T-helper 22 cell (primary cell): ENCODE data around the gene LBR.
"Not testable (repeated sequence)": the region's sequence is repeated elsewhere in the genome, so short reads cannot be mapped to it uniquely, and the experiment has no call there.

Experiments used
- DNase-seq: peaks from one replicate; pipeline ENCODE4 v3.0.0-alpha.2; 2020; ENCODE audit warnings: low read depth

Gene LBR

DNA sequence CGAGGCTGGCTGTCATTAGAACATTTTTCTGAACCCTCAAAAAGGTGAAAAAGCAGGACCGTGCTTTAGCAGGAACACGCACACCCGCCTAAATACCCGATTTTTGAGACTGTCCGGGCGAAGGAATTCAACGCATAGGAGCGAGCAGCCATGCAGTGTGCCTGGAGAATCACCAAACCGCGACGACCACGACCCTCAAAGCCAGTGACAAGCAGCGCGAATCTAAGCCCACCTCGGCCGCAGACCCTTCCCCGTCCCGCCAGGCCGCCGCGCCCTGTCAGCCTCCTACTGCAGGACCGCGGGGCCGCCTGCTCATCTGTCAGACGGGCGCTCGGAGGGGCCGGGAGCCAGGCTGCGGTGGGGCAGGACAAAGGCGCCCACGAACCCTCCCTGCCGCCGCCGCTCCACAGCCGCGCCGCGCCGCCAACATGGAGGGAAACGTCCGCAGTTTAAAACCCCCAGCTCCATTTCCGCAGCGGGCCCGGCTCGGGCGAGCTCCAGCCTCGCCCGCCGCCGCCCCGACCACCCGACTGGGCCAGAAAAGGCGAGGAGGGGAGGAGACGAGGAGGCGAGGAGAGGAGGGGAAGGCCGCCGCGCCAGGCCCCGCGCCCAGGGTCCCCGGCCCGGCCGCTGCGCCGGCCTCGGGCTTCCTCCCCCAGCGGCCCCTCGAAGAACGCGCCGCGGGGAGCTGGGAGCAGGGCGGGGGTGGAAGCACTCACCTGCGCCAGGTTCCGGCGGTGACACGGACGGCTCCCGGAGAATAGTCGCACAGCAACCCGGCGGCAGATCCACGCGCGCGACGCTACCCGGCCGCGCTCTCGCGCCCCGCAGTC, at the start of gene LBR:
TSS of gene LBR (minus strand) at position 804 of the 833 bp plus-strand sequence. CDS start 3,963 bp downstream, outside the sequence.
- DNase-seq: no peak

DNA sequence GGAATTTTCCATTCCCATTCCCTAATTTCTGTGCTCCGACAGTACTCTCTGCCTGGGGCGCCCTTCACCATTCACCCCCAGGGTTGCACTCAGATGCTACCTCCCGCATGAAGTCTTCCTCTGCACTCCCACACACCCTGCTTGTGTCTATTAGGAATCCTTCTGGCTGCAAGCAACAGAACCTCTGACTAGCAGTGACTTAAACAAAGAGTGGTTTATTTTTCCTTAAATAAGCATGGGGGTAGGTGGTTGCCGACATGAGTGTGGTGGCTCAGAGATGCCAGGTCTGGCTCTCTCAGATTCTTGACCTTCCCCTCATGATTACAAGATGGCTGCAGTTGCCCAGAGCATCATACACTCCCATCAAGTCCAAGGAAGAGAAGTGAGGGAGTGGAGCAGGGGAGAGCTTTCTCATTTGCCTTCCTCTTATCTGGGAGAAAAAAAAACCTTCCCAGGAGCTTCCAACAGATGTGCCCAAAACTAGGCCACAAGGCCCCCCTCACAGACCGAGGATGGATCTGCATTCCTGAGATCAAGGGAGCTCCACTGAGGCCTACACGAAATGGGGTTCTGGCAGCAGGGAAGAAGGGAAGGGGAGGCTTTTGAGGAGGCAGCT, 49.6 kb upstream of the LBR start:
- DNase-seq: no peak

DNA sequence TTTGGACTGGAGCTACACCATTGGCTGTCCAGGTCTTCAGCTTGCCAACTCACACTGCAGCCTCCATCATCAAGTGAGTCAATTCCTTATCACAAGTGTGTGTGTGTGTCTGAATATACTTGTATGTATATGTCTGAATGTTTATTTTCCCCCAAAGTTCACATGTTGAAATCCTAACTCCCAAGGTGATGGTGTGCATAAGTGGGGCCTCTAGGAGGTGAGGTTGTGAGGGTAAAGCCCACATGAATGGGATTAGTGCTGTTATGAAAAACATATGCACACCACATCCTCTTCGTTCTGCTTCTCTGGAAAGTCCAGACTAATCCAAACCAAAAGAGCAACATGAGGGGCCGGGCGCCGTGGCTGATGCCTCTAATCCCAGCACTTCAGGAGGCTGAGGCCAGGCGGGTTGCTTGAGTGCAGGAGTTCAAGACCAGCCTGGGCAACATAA, 48.7 kb upstream of the LBR start:
- DNase-seq: no peak

DNA sequence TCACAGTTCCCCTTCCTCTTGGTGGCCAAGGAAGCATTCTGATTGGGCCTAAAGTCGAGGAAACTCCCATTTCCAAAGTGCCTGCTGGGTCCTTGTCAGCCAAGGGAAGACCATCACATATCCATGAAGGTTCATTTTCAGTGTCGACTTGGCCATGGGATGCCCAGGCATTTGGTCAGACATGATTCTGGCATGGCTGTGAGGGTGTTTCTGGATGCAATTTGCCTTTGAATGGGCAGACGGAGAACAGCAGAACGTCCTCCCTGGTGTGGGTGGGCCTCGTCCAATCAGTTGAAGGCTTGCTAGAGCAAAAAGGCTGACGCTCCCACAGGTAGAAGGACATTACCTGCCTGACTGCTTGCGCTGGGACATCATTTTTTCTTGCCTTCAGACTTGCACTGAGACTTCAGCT, 48.3 kb upstream of the LBR start:
- DNase-seq: no peak

DNA sequence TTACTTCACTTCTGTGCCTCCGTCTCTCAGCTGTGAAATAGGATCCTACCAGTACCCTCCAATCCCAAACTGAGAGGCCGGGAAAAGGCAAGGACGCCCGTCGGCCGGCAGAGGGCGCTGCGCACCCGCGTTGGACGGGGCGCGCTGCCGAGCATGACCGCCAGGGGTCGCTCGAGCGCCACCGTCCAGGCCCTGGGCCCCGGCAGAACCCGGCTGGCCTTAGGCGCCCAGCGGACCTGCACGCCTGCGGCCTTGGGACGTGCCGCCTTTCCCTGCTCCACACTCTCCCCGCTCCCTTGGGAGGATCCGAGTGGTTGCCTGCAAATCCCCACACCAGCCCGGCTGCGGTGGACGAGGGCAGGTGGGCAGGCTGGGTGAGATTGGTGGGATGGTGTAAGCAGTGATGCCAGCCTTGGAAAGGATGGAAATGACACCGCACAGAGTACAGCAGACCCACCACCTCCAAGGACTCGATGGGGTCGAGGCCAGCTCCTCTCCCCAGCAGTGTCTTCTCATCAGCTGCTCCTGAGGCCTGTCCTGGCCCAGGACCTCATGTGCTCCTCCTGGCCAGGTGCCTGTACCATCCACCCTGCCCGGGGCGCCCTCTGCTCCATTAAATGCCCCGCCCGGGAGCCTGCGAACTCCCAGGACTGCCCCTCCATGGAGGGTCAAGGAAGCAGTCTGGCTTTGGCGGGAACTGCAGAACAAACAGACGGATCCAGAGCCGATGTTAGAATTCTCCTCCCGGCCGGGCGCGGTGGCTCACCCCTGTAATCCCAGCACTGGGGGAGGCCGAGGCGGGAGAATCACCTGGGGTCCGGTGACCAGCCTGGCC, 47.4 kb upstream of the LBR start:
- DNase-seq: peak; percentile 24

- DNase-seq: no peak
Observed at GRCh38 chr1:225474439-225474985, 46.7 kb upstream of the LBR start.

DNA sequence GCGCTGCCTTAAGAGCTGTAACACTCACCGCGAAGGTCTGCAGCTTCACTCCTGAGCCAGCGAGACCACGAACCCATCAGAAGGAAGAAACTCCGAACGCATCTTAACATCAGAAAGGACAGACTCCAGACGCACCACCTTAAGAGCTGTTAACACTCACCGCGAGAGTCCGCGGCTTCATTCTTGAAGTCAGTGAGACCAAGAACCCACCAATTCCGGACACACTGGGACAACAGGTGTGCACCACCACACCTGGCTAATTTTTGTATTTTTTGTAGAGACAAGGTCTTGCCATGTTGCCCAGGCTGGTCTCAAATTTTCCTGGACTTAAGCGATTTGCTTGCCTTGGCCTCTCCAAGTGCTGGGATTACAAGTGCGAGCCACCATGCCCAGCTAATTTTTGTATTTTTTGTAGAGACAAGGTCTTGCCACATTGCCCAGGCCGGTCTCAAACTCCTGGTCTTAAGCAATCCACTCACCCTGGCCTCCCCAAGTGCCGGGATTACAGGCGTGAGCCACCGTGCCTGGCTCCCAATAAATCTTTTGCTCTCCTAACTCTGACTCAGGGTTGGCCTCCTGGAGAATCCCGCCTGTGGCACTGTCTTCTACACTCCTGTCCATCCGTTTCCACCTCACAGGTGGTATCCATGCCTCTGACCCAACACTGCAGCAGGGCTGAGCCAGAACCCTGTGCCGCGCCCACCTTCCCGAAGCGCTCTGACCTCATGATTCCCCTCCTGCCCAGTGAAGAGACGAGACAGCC, 46.0 kb upstream of the LBR start:
- DNase-seq: not testable (repeated sequence)

GRCh38 chr1:225473266-225473665, 45.4 kb upstream of the LBR start:
- not testable (repeated sequence) for DNase-seq

DNA sequence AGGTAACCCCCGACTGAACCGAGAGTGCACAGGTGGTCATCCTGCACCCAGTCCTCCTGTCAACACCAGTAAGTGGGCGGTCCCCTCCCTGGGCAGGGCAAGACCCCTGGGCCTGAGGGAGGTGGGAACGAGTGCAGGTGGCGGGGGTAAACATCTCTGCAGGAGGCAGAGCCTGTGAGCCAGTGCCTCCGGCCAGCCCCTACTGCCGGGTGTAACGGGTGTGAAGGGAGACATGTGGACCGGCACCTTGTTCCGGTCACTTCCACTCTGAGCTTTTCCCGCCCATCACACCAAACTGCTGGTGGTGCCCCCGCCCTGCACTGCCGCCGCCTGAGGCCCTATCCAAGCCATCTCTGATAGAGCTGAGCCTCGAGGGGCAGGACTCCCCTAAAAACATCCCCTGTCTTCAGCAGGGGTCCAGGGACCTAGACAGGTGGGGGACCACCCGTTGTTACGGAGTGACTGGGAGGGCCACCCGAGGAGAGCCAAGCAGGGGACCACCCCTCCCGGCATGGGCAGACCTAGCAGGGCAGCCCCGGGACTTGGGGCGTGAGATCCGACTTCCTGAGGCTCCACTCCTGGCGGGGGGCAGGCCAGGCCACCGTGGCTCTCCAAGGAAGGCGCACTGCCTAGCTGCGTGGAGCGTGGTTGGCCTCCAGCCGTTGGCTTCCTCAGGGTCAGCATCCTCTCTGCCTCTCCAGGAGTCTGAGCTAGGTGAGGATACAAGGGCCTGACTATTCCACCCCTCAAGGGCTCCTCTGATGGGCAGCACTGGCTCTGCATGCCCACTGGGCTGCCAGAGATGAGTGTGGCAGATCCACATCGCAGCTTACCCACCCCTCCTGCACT, 43.8 kb upstream of the LBR start:
- no peak for DNase-seq

- DNase-seq: no peak
Observed at GRCh38 chr1:225471109-225471452, 43.2 kb upstream of the LBR start.

DNA sequence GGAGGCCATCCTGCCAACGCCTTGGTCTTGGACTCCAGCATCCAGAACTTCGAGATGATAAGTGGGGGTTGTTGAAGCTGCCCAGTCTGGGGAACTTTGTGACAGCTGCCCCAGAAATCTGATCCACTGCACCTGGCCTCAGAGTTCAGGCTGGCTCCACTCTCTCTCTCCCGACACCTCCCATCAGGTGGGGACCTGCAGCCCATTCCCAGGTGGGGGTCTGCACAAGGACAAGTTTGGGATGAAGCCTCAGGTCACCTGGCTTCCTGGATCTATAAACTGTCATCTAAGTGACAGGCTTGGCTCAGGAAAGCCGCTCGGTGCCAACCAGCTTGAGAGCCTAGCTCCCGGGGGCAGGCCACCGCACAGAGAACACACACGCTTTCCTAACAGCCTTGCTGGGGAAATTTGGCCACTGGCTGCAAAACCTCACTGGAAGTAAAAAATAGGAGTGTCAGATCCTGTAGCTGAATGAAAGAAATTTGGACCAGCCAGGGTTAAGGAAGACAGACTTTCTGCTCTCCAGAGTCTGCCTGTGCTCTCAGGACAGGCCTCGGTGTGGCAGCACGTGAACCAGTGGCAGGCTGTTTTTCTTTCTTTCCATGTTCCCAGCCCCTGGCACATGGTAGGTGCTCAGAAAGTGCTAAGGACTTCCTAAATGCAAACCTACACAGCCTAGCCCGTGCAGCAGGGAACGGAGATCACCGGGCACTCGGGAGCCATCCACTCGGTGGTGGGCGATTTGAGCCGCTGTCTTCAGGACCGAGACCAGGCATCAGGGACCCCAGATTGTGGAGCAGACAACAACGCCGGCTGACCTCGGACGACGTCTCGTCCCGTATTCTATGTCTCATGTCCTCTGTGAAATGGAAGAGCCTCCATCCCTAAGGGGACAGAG, 42.6 kb upstream of the LBR start:
- no peak for DNase-seq

DNA sequence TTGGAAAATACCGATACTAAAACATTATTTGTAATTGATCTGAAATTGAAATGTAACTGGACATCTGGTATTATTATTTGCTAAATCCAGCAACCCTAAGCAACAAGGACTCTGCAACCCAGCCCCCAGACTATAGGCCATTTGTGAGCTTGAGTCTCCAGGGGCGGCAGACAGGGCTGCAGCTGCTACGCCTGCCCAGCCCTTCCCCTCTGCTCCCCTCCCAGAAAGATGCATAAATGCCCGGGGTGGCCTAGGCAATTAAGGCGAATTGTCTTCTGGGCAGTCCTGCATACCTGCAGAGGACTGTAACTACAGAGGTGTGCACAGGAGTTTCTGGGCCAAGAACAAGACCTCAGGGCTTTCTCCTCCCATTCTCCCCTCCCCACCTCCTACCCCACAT, 41.2 kb upstream of the LBR start:
- no peak for DNase-seq

DNA sequence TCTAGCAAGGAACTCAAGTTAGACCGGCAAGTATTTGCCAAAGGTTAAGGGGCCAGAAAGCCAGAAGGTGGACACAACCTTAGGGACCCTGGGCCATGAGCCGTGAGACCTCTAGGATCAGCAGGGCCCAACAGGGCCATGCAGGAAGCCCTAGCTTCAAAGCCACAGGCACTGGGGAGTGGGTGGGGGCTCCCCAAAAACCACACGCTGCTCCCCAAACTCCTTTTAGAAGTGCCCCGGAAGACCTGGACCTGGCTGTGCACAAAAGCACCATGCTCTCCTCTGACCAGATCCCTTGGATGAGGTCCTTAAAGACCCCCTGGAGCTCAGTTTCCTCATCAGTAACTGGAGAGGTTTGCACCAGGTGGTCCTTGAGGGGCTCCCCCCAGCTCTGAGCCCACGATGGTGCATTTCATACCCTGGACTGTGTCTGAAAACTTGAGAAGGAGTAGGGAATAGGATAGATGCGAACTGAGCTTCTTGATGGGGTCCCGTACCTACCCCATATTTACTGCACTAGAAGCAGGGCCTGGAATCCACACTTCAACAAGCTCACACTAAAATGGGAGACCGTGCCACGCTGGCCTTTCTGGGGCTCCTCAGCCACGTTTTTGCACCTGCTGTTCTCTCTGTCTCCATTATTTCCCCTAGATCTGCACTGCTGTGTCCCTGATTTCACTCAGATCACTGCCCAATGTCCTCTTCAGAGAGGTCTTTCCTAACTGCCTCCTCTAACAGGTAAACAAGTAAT, 40.6 kb upstream of the LBR start:
- no peak for DNase-seq

GRCh38 chr1:225467193-225468020, 39.6 kb upstream of the LBR start:
- DNase-seq: peak; percentile 65

- DNase-seq: no peak
Observed at GRCh38 chr1:225466848-225467192, 39.0 kb upstream of the LBR start.

GRCh38 chr1:225465793-225466517, 38.1 kb upstream of the LBR start:
- no peak for DNase-seq
